Testis (tissue), 2 donors: ENCODE results near the gene EMC10.

Source experiments
- CTCF ChIP-seq, 3 experiments: fragments of 450-650 bp in 2 of 3; fragments of 200-600 bp in 1 of 3; sonication (generic) in 1 of 3; IDR thresholded peaks; one replicate each; pipeline ENCODE4 v1.5.1; 2016 to 2019; ENCODE audit warnings: antibody characterized with exemption in 3 of 3, mild to moderate bottlenecking in 2 of 3, moderate library complexity in 1 of 3
- POLR2A ChIP-seq: fragments of 450-650 bp; IDR thresholded peaks from one replicate; pipeline ENCODE4 v1.6.1; 2017; ENCODE audit warnings: antibody characterized with exemption, mild to moderate bottlenecking, moderate library complexity

- TF ChIP-seq CTCF (IDR thresholded peaks at IDR 0.05) (no peak), POLR2A (no peak)
These were observed 43.9 kb upstream of the EMC10 start, which contains the start of gene MYBPC2 for GRCh38 chr19:50432221-50433028.
